Breast epithelium (tissue), 4 donors: ENCODE results near the gene TUG1. TPM values are rescaled to one million over a fixed set of nuclear protein-coding genes. Genes with fewer than 3 reads are reported as not detected.

Experiments
- DNase-seq, 2 donors: peaks; one replicate each; pipeline ENCODE4 v3.0.0-alpha.2; 2019; ENCODE audit warnings: low spot score in 2 of 2
- H3K27ac ChIP-seq, 2 donors: fragments of 200-600 bp; sonication (generic) in 1 of 2; one replicate each; pipeline ENCODE4 v1.5.1; 2016 to 2019; ENCODE audit warnings: mild to moderate bottlenecking in 1 of 2
- H3K27me3 ChIP-seq, 2 donors: fragments of 200-600 bp; sonication (generic) in 1 of 2; one replicate each; pipeline versions ENCODE4 v1.5.1 to v1.6.0; 2017 to 2019; ENCODE audit warnings: control low read depth in 1 of 2, mild to moderate bottlenecking in 1 of 2
- H3K36me3 ChIP-seq: fragments of 200-600 bp; one replicate; pipeline ENCODE4 v1.5.1; 2019
- H3K4me1 ChIP-seq, 2 donors: fragments of 200-600 bp; sonication (generic); one replicate each; pipeline ENCODE4 v1.5.1; 2016 to 2019; ENCODE audit warnings: control low read depth in 1 of 2
- H3K4me3 ChIP-seq, 3 donors: fragments of 200-600 bp; sonication (generic); 1 replicate in 2 of 3; 2 replicates in 1 of 3; pipeline ENCODE4 v1.5.1; 2016 to 2019; ENCODE audit warnings: mild to moderate bottlenecking in 3 of 3, moderate library complexity in 2 of 3
- H3K9me3 ChIP-seq, 2 donors: fragments of 200-600 bp; sonication (generic) in 1 of 2; one replicate each; pipeline ENCODE4 v1.5.1; 2016 to 2019; ENCODE audit warnings: control low read depth in 1 of 2
- CTCF ChIP-seq, 3 donors: fragments of 450-650 bp; IDR thresholded peaks; one replicate each; pipeline ENCODE4 v1.5.1; 2016 to 2017; ENCODE audit warnings: antibody characterized with exemption in 3 of 3, mild to moderate bottlenecking in 3 of 3, moderate library complexity in 3 of 3
- POLR2A ChIP-seq: fragments of 450-650 bp; IDR thresholded peaks from one replicate; pipeline ENCODE4 v1.6.1; 2016; ENCODE audit warnings: antibody characterized with exemption, mild to moderate bottlenecking, moderate library complexity
- POLR2AphosphoS5 ChIP-seq, 3 donors: sonication (generic); formaldehyde crosslinking; IDR thresholded peaks; one replicate each; pipeline ENCODE4 v1.6.1; 2017; ENCODE audit warnings: antibody characterized with exemption in 3 of 3
- intact Hi-C: fragments of 100-400 bp; cut with DNase I; formaldehyde crosslinking; loops from one replicate; pipeline ENCODE4 v1.15.1; 2023; ENCODE audit warnings: low total_unique reads
- total RNA-seq, 3 donors: library from RNA; depleted of rRNA; stranded (reverse); fragments of >200 nt; gene quantifications; one replicate each; pipeline ENCODE4 v1.1.0, GENCODE V29; 2016

Gene TUG1
- total RNA-seq, 3 donors from 2014 or later: 59.7 to 116 (median 84.9) TPM

- H3K27me3 ChIP-seq: no peaks in the 10 kb centered on the region
- H3K9me3 ChIP-seq: peaks cover 15 to 16% of the 10 kb centered on the region in 2 donors
- no peaks in the 10 kb centered on the region for H3K4me1 ChIP-seq
- no peak overlapping the region for H3K27ac ChIP-seq
- H3K36me3 ChIP-seq: no peaks in the 10 kb centered on the region
- intact Hi-C loops: no loop called here
- TF ChIP-seq CTCF (IDR thresholded peaks at IDR 0.05) (no peak), POLR2AphosphoS5 (IDR thresholded peaks at IDR 0.05) (no peak), POLR2A (no peak)
- DNase-seq: no peak
- no peak overlapping the region for H3K4me3 ChIP-seq
These were observed 25.9 kb downstream of the TUG1 start for GRCh38 chr22:30994960-30995359.

GRCh38 chr22:30996462-30996861 is 27.4 kb downstream of the TUG1 start:
- H3K4me1 ChIP-seq: no peaks in the 10 kb centered on the region
- no peak overlapping the region for H3K27ac ChIP-seq
- peaks cover 5 to 8% of the 10 kb centered on the region in 2 donors for H3K9me3 ChIP-seq
- intact Hi-C loops: no loop called here
- H3K27me3 ChIP-seq: no peaks in the 10 kb centered on the region
- H3K36me3 ChIP-seq: no peaks in the 10 kb centered on the region
- DNase-seq: no peak
- H3K4me3 ChIP-seq: no peak overlapping the region
- TF ChIP-seq POLR2A (no peak), CTCF (IDR thresholded peaks at IDR 0.05) (no peak), POLR2AphosphoS5 (IDR thresholded peaks at IDR 0.05) (no peak)

- no peaks in the 10 kb centered on the region for H3K4me1 ChIP-seq
- no peak overlapping the region for H3K4me3 ChIP-seq
- intact Hi-C loops: no loop called here
- H3K27ac ChIP-seq: no peak overlapping the region
- no peak for DNase-seq
- no peak for TF ChIP-seq POLR2A
- no peak for TF ChIP-seq CTCF (IDR thresholded peaks at IDR 0.05)
- TF ChIP-seq POLR2AphosphoS5 (IDR thresholded peaks at IDR 0.05): no peak
- H3K27me3 ChIP-seq: no peaks in the 10 kb centered on the region
- no peaks in the 10 kb centered on the region for H3K9me3 ChIP-seq
- H3K36me3 ChIP-seq: no peaks in the 10 kb centered on the region
These were observed 29.3 kb downstream of the TUG1 start for GRCh38 chr22:30998329-30998728.

GRCh38 chr22:31001124-31001770 is 32.2 kb downstream of the TUG1 start:
- intact Hi-C loops: no loop called here
- no peak for TF ChIP-seq POLR2AphosphoS5 (IDR thresholded peaks at IDR 0.05)
- no peak for DNase-seq

GRCh38 chr22:31005535-31005934 is 36.5 kb downstream of the TUG1 start:
- TF ChIP-seq CTCF (IDR thresholded peaks at IDR 0.05) (no peak), POLR2A (no peak), POLR2AphosphoS5 (IDR thresholded peaks at IDR 0.05) (no peak)
- Histone ChIP-seq H3K9me3 (peaks cover 13 to 16% of the 10 kb centered on the region in 2 donors), H3K36me3 (no peaks in the 10 kb centered on the region), H3K4me3 (no peak overlapping the region), H3K4me1 (no peaks in the 10 kb centered on the region), H3K27me3 (no peaks in the 10 kb centered on the region), H3K27ac (no peak overlapping the region)
- no peak for DNase-seq
- intact Hi-C loops: no loop called here

More at GRCh38 chr22:31001124-31001770, 32.2 kb downstream of the TUG1 start:
- no peak overlapping the region for H3K4me3 ChIP-seq
- no peaks in the 10 kb centered on the region for H3K36me3 ChIP-seq
- H3K27me3 ChIP-seq: no peaks in the 10 kb centered on the region
- H3K27ac ChIP-seq: no peak overlapping the region
- H3K9me3 ChIP-seq: peaks cover 13 to 16% of the 10 kb centered on the region in 2 donors
- no peaks in the 10 kb centered on the region for H3K4me1 ChIP-seq
